Measurements from ENCODE around the gene UBE2J1.

DNA sequence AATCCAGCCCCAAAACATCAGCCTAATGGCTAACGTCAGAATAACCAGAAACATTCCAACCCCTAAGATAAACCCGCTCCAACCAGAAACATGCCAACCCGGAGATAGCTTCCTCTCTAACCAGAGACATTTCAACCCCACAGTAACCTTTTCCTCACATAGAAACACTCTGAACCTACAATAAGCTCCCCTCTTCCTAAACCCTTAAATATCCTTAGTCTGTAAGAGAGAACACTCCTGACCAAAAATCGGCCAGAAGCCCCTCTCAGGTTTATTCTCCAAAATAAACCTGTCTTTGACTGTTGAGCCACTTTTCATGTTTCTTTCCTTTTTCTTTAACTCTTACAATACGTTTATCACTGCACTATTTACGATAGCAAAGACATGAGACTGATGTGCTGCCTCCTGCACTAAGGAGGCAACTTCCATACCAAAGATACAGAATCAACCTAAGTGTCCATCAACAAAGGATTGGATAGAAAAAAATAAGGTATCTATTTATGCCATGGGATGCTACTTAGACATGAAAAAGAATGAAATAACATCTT is 32.4 kb downstream of the UBE2J1 start:
- TF ChIP-seq CTCF (IDR thresholded peaks at IDR 0.05; ENCODE audit: poor library complexity) (no peak), EZH2phosphoT487 (IDR thresholded peaks at IDR 0.05; ENCODE audit: low read depth, severe bottlenecking, unreplicated experiment) (no peak)

All from hepatocyte (in vitro differentiated cells).